ENCODE results near the gene POLR2L.

- no peak for TF ChIP-seq CTCF (IDR thresholded peaks at IDR 0.05)
- TF ChIP-seq POLR2AphosphoS5 (IDR thresholded peaks at IDR 0.05), result no peak
These were observed 11.0 kb downstream of the POLR2L start for GRCh38 chr11:831118-831864.
